Endodermal cell (in vitro differentiated cells): ENCODE measurements around the gene TAMALIN. TPM values are rescaled to one million over a fixed set of nuclear protein-coding genes. Genes with fewer than 3 reads are reported as not detected.

Experiments used
- DNase-seq: peaks from one replicate; pipeline ENCODE4 v3.0.0-alpha.2; 2017
- H3K27ac ChIP-seq: 2 replicates; pipeline ENCODE4 v1.5.1; 2013; ENCODE audit warnings: mild to moderate bottlenecking, low read depth, low read length, moderate library complexity
- H3K27me3 ChIP-seq: 2 replicates; pipeline ENCODE4 v1.6.1; 2013; ENCODE audit warnings: mild to moderate bottlenecking, low read length, moderate library complexity; ENCODE audit not compliant: insufficient read depth, control insufficient read depth, poor library complexity, severe bottlenecking
- H3K36me3 ChIP-seq: 2 replicates; pipeline ENCODE4 v1.7.0; 2013; ENCODE audit warnings: mild to moderate bottlenecking, low read length, moderate library complexity; ENCODE audit not compliant: control insufficient read depth, insufficient read depth
- H3K4me1 ChIP-seq: one replicate; pipeline ENCODE4 v1.7.0; 2013; ENCODE audit warnings: low read length; ENCODE audit not compliant: control insufficient read depth, insufficient read depth
- H3K4me3 ChIP-seq: 2 replicates; pipeline ENCODE4 v1.5.1; 2013; ENCODE audit warnings: mild to moderate bottlenecking, low read length, moderate library complexity
- H3K9ac ChIP-seq: 2 replicates; pipeline ENCODE4 v1.6.1; 2013; ENCODE audit warnings: mild to moderate bottlenecking, low read length, moderate library complexity; ENCODE audit not compliant: poor library complexity, severe bottlenecking; ENCODE audit errors: extremely low read depth
- H3K9me3 ChIP-seq: 2 replicates; pipeline ENCODE4 v1.6.1; 2013; ENCODE audit warnings: mild to moderate bottlenecking, low read length, moderate library complexity; ENCODE audit not compliant: control insufficient read depth
- H3K27ac Mint-ChIP-seq: 2 replicates; pipeline ENCODE4 v1.8.0; 2020; ENCODE audit warnings: mixed read lengths
- H3K27me3 Mint-ChIP-seq: 2 replicates; pipeline ENCODE4 v1.8.0; 2021; ENCODE audit warnings: mild to moderate bottlenecking, mixed read lengths; ENCODE audit not compliant: insufficient read depth
- H3K36me3 Mint-ChIP-seq: 2 replicates; pipeline ENCODE4 v1.8.0; 2020; ENCODE audit warnings: low read depth, mixed read lengths
- H3K4me1 Mint-ChIP-seq: 2 replicates; pipeline ENCODE4 v1.8.0; 2020; ENCODE audit warnings: mixed read lengths
- H3K4me3 Mint-ChIP-seq: 2 replicates; pipeline ENCODE4 v1.8.0; 2020; ENCODE audit warnings: mild to moderate bottlenecking, moderate library complexity, mixed read lengths
- H3K9me3 Mint-ChIP-seq: 2 replicates; pipeline ENCODE4 v1.8.0; 2020; ENCODE audit warnings: mild to moderate bottlenecking, mixed read lengths
- WGBS, 2 experiments: methylation state at CpG; one replicate each; pipeline versions ENCODE4 v1.1.5 to v1.1.7; 2013; ENCODE audit warnings: missing lambda C conversion rate in 2 of 2, mixed read lengths in 1 of 2; ENCODE audit not compliant: insufficient coverage in 1 of 2, insufficient read length in 1 of 2; 5-methylcytosine and 5-hydroxymethylcytosine counted together
- total RNA-seq, 2 donors: library from RNA; stranded (reverse); fragmentation: NEBNext Ultra II Directional in 1 of 2; extraction: Animal tissue kit (Norgen Biotek cat#: 25700) in 1 of 2; gene quantifications; 2 replicates in 1 of 2; 3 replicates in 1 of 2; pipeline ENCODE4 v1.2.1, GENCODE V29; 2021
- TF ChIP-seq, protein P1 (sequence below): fragments of 200-600 bp; sonication (generic); conservative IDR thresholded peaks from 2 replicates; pipeline ENCODE4 v1.5.0; 2021; ENCODE audit warnings: antibody characterized with exemption, mild to moderate bottlenecking

The TAMALIN gene
- total RNA-seq, 2 donors from 2014 or later: 4.4 to 9.1 TPM

DNA sequence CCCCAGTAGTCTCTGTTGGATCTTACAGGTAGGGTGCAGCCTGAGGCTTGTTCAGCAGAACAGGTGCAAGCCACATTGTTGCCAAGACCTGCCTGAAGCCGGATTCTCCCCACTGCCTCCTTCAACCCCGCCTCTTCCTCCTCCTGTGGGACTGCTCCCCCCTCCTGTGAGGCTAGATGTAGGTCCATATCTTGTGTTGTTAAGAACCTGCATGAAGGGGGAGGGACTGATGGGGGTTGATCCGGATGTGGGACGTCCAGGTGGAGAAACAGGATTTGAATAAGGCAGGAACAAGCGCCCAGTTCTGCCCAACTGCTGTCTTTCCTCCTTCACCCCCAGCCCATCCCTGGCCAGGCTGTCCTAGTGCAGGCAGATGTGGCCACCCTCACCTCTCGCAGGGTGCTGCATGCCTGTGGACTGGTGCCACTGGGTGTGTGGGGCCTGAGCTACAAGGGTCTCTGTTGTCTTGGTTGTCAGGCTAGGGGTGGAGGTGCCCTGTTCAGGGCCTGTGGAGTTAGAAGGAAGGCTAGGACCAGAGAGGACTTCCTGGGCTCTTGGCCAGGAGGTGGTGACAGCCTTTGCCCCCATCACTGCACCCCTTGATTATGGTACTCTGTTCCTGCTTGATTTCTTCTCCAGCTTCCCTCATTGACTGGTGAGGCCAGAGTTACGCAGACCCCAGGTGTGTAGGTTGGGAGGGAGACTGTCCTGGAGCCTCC, 45.9 kb downstream of the TAMALIN start:
- Histone ChIP-seq H3K27me3 (no peaks in the 10 kb centered on the region), H3K9me3 (no peaks in the 10 kb centered on the region), H3K27ac (no peak overlapping the region), H3K4me3 (peak overlapping the region; percentile 89), H3K4me1 (no peaks in the 10 kb centered on the region), H3K9ac (no peak overlapping the region), H3K36me3 (peaks cover 17% of the 10 kb centered on the region)
- no peak for DNase-seq
- Mint-ChIP-seq H3K4me3 (peak overlapping the region; percentile 82), H3K36me3 (peaks cover 13% of the 10 kb centered on the region), H3K4me1 (peaks cover 27% of the 10 kb centered on the region), H3K27ac (no peak overlapping the region), H3K27me3 (peaks cover 11% of the 10 kb centered on the region), H3K9me3 (no peaks in the 10 kb centered on the region)
- 56 to 67% methylated on average over 1 to 7 of the region's 7 CpGs for WGBS, 2 experiments
- TF ChIP-seq, protein P1, sequence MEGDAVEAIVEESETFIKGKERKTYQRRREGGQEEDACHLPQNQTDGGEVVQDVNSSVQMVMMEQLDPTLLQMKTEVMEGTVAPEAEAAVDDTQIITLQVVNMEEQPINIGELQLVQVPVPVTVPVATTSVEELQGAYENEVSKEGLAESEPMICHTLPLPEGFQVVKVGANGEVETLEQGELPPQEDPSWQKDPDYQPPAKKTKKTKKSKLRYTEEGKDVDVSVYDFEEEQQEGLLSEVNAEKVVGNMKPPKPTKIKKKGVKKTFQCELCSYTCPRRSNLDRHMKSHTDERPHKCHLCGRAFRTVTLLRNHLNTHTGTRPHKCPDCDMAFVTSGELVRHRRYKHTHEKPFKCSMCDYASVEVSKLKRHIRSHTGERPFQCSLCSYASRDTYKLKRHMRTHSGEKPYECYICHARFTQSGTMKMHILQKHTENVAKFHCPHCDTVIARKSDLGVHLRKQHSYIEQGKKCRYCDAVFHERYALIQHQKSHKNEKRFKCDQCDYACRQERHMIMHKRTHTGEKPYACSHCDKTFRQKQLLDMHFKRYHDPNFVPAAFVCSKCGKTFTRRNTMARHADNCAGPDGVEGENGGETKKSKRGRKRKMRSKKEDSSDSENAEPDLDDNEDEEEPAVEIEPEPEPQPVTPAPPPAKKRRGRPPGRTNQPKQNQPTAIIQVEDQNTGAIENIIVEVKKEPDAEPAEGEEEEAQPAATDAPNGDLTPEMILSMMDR: no peak

DNA sequence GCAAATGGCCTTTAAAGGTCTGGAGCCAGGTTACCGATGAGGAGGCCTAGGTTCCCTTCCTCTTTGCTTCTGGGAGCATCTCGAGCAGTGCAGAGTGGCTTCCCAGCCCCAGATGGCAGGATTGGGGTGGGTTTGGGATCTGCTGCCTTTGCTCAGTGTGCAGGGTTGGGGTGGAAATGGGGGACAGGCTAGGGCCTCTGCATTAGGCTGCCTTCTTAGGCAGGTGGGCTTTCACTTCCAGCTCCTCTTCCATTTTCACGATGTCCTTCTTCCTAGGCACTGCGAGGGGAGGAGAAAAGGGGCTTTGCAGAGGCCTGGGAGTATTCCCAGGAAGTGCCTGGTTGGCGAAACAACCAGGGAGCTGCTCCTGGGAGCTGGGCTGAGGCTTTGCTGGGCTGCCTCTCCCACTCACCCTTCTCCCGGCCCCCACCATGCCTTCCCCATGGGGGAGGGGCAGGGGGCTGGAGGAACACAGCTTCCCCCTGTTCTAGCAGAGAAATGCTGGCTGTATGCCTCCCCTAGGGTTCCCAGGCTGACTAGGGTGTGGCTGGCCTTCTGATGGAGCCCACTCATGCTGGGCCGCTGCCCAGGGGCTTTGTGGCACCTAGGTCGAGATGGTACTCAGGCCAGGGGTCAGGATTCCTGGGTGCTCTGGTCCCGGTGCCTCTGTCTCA, 46.9 kb downstream of the TAMALIN start:
- H3K36me3 Mint-ChIP-seq: peaks cover 18% of the 10 kb centered on the region
- Histone ChIP-seq H3K36me3 (peaks cover 21% of the 10 kb centered on the region), H3K4me3 (no peak overlapping the region), H3K27me3 (no peaks in the 10 kb centered on the region), H3K9me3 (no peaks in the 10 kb centered on the region), H3K4me1 (no peaks in the 10 kb centered on the region), H3K9ac (no peak overlapping the region), H3K27ac (no peak overlapping the region)
- WGBS, 2 experiments: 87 to 88% methylated on average over 5 to 9 of the region's 9 CpGs
- H3K27me3 Mint-ChIP-seq: peaks cover 9% of the 10 kb centered on the region
- peaks cover 27% of the 10 kb centered on the region for H3K4me1 Mint-ChIP-seq
- no peak overlapping the region for H3K4me3 Mint-ChIP-seq
- H3K9me3 Mint-ChIP-seq: no peaks in the 10 kb centered on the region
- H3K27ac Mint-ChIP-seq: no peak overlapping the region
- DNase-seq: no peak
- TF ChIP-seq, protein P1: no peak

DNA sequence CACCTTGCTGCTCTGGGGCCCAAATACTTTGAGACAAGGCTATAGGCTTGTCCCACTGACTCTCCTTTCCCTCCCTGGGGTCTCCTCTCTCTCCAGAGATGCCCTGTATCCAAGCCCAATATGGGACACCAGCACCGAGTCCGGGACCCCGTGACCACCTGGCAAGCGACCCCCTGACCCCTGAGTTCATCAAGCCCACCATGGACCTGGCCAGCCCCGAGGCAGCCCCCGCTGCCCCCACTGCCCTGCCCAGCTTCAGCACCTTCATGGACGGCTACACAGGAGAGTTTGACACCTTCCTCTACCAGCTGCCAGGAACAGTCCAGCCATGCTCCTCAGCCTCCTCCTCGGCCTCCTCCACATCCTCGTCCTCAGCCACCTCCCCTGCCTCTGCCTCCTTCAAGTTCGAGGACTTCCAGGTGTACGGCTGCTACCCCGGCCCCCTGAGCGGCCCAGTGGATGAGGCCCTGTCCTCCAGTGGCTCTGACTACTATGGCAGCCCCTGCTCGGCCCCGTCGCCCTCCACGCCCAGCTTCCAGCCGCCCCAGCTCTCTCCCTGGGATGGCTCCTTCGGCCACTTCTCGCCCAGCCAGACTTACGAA, 47.6 kb downstream of the TAMALIN start:
- TF ChIP-seq, protein P1: no peak

More for the DNA sequence above, 47.6 kb downstream of the TAMALIN start:
- Mint-ChIP-seq H3K27ac (no peak overlapping the region), H3K36me3 (peaks cover 18% of the 10 kb centered on the region), H3K27me3 (peaks cover 9% of the 10 kb centered on the region), H3K9me3 (no peaks in the 10 kb centered on the region), H3K4me1 (peaks cover 25% of the 10 kb centered on the region), H3K4me3 (no peak overlapping the region)
- WGBS, 2 experiments: 94 to 95% methylated on average over 8 to 21 of the region's 21 CpGs
- Histone ChIP-seq H3K4me3 (no peak overlapping the region), H3K36me3 (peaks cover 21% of the 10 kb centered on the region), H3K27me3 (no peaks in the 10 kb centered on the region), H3K9ac (no peak overlapping the region), H3K9me3 (no peaks in the 10 kb centered on the region), H3K27ac (no peak overlapping the region), H3K4me1 (no peaks in the 10 kb centered on the region)
- DNase-seq: no peak
